Measurements from ENCODE around the gene TMEM273.

DNA sequence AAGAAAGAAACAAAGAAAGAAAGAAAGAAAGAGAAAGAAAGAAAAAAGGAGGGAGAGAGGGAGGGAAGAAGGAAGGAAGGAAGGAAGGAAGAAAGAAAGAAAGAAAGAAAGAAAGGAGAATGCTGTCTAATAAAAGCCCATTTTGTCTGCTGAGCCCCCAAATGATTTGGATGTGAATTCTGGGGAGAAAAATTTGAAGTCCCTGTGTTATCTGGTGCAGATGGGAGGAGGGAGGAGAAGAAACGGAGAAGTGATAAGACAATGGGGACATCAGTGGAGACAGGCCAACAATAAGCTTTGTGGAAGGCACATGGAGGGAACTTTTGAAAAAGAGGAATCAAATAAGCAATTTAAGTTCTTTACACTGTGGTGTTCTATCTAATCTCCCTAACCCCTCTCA, 24.6 kb upstream of the TMEM273 start:
- TF ChIP-seq, protein P1, sequence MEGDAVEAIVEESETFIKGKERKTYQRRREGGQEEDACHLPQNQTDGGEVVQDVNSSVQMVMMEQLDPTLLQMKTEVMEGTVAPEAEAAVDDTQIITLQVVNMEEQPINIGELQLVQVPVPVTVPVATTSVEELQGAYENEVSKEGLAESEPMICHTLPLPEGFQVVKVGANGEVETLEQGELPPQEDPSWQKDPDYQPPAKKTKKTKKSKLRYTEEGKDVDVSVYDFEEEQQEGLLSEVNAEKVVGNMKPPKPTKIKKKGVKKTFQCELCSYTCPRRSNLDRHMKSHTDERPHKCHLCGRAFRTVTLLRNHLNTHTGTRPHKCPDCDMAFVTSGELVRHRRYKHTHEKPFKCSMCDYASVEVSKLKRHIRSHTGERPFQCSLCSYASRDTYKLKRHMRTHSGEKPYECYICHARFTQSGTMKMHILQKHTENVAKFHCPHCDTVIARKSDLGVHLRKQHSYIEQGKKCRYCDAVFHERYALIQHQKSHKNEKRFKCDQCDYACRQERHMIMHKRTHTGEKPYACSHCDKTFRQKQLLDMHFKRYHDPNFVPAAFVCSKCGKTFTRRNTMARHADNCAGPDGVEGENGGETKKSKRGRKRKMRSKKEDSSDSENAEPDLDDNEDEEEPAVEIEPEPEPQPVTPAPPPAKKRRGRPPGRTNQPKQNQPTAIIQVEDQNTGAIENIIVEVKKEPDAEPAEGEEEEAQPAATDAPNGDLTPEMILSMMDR (IDR thresholded peaks at IDR 0.05) = no peak
- TF ChIP-seq POLR2A (IDR thresholded peaks at IDR 0.05) = no peak
